Adrenal gland (tissue), 5 donors: Measurements from ENCODE around the gene AIP.

Experiments used
- POLR2A ChIP-seq, 2 donors: fragments of 450-650 bp; IDR thresholded peaks; one replicate each; pipeline ENCODE4 v1.6.1; 2017; ENCODE audit warnings: antibody characterized with exemption in 2 of 2, mild to moderate bottlenecking in 2 of 2, moderate library complexity in 1 of 2
- TF ChIP-seq, protein P1 (sequence below), 6 experiments: fragments of 450-650 bp in 4 of 6; fragments of 200-600 bp in 2 of 6; sonication (generic) in 1 of 6; IDR thresholded peaks; 1 replicate in 5 of 6; 2 replicates in 1 of 6; pipeline versions ENCODE4 v1.5.1 to v1.8.0; 2016 to 2021; ENCODE audit warnings: antibody characterized with exemption in 6 of 6, mild to moderate bottlenecking in 2 of 6, moderate library complexity in 1 of 6
- donor health status: DM: no; HTN: no; CAD: no.

DNA sequence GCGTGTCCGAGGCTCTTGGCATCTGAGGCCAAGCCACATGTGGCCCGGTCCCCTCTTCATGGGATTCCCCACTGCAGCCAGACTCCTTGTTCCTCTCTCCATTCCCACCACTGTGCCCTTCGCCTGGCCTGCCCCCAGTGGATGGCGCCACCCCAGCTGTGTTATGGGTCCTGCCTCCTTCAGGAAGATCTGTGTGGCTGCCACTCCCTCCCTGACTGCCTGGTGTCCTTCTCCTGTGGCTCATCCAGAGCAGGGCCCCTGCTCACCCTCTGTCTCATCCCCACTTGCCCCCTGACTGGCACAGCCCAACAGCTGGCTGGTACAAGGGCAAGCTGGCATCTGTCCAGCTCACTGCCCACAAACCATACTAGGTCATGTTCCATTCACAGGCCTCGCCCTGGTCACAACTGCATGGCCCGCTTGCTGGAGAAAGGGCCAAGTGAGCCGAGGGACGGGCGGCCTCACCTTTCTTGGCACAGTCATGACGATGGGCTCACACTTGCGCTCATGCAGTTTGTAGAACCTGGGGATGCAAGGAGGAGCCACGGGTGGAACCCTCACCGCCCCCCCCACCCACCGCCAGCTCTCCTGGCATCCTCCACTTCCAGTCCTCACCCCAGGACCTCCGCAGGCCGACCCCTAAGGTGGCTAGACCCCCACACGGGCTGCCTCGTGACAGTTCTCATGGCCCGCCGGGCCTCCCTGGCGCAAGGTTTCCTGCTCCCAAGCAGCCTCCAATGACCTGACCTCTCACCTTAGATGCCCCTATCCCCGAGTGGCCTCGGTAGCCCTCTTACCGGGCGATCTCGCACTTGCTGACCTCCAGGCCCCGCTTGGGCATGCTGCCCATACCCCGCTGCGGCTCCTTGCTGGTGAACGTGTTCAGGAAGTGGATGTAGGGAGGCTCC is 43.3 kb upstream of the AIP start:
- TF ChIP-seq, protein P1, sequence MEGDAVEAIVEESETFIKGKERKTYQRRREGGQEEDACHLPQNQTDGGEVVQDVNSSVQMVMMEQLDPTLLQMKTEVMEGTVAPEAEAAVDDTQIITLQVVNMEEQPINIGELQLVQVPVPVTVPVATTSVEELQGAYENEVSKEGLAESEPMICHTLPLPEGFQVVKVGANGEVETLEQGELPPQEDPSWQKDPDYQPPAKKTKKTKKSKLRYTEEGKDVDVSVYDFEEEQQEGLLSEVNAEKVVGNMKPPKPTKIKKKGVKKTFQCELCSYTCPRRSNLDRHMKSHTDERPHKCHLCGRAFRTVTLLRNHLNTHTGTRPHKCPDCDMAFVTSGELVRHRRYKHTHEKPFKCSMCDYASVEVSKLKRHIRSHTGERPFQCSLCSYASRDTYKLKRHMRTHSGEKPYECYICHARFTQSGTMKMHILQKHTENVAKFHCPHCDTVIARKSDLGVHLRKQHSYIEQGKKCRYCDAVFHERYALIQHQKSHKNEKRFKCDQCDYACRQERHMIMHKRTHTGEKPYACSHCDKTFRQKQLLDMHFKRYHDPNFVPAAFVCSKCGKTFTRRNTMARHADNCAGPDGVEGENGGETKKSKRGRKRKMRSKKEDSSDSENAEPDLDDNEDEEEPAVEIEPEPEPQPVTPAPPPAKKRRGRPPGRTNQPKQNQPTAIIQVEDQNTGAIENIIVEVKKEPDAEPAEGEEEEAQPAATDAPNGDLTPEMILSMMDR (IDR thresholded peaks at IDR 0.05) = peak in 1 of 6 experiments; percentile 2
- no peak for TF ChIP-seq POLR2A (IDR thresholded peaks at IDR 0.05)
